Measurements from ENCODE around the gene FAM81A.
"Not testable (repeated sequence)": the region's sequence is repeated elsewhere in the genome, so short reads cannot be mapped to it uniquely, and the experiment has no call there.

FAM81A gene

GRCh38 chr15:59491062-59491461 lies 53.1 kb downstream of the FAM81A start:
- DNase-seq: no peak

DNA sequence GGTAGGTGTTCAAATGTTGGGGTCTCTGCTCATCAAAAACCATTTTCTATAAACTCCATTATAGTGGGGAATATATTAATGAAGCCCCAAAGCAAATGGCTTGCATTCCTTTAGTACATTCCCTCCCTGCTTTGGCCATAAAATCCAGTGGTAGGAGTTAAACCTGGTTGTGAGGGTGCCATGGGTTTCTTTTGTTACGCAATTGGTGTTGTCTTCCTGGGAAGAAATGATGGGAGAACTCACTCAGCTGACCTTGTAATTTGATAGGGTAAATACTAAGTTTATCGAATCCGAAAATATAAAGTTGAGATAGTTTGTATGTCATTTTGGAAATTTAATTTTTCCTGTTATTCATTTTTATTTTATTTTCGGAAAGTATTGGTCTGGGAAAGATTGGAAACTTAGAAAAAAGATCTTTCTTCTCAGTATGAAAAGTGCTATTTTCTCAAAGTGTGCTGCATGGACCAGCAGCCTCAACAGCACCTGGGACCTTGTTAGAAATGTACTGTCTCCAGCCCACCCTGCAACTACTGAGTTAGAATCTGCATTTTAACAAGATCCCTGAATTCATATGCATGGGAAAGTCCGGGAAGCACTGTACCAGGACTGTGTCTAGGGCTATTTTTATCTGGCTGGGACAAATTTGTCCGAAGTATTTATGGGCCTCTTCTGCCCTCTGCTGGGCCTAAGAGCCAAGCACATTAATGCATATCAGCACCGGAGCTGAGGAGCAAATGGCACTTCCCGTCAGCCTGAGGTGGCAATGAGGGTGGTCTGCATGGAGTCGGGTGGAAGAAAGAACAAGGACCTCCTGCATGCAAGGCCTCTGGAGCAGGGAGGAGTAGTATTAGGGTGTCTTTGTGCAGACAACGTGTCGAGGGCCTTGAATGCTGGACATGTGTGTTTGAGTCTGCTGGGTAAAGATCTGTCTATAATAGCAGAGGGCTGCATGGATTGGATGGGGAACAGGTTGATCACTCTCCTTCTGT lies 54.7 kb downstream of the FAM81A start:
- peak; percentile 81 for DNase-seq

- DNase-seq: no peak
These were observed 63.6 kb downstream of the FAM81A start for GRCh38 chr15:59501597-59501996.

DNA sequence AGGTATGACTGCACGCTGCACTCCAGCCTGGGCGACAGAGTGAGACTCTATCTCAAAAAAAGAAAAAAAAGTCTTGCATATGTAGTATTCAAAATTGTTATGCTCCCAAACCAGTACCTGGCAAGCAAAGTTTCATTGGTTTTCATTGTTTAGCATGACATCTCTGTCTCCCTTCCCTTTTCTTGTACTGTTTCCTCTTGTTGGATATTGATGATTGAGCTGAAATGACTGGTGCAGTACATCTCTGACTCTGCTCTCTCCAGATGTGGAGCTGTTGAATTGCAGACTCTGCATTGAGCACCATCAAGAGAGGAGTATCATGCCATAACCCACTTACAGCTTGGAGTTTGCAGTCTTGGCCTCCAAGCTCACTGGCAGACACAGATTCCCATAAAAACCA lies 77.2 kb downstream of the FAM81A start:
- no peak for DNase-seq

GRCh38 chr15:59516655-59517461 lies 78.9 kb downstream of the FAM81A start:
- no peak for DNase-seq

GRCh38 chr15:59519329-59519728 lies 81.3 kb downstream of the FAM81A start:
- no peak for DNase-seq

DNA sequence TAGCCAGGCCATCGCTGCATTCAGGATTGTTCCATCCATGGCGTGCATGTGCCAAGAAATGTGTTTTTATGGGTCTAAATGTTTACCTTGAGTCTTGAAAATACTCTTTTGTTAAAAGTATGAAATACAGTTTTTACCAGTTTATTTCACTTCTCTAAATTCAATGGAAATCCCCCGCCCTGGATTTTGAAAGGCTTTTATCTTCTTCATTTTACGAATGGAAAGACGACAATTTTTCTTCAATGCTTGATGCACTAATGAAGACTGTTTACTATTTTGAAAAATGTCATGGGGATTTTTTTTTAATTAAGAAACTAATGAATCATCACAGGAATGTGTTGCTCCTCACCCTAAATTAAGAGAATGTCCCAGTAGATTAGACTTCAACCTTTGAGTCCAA lies 83.5 kb downstream of the FAM81A start:
- no peak for DNase-seq

DNA sequence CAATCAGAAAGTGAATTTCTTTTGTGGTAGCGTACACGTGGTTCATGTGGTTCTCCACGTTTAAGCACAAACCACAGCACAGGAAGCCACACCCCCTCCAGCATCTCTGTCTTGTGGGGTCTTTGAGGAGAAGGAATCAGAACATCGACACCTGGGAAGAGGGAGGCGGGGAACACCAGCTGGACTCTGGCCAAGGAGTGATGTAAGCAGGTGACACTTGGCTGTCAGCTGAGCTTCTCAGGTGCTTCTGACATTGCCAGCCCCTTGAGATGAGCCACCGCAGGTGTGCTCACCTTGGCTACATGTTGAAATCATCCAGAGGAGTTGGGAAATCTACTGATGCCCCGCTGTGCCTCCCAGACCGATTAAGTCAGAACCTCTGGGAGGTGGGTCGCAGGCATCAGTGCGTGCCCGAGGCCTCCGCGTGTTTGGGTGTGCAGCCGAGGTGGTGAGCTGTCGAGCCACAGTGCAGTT lies 85.0 kb downstream of the FAM81A start:
- DNase-seq: no peak

DNA sequence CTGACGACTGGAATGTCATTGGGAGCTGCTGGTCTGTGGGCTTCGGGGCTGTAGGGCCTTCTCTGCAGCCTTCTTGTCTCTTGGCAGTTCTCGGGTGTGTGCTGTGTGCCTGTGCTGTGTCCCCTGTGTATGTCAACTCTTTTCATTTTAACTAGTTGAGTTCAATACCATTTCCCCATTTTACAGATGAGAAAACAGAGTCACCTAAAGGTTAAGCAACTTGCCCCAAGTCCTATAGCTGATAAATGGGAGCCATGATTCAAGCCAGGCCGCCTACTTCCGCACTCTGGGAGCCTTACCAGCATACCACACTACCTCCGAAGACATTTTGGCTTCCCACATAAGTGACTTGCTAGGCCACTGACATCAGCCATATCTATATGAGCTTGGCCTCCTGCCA lies 85.7 kb downstream of the FAM81A start:
- no peak for DNase-seq

DNA sequence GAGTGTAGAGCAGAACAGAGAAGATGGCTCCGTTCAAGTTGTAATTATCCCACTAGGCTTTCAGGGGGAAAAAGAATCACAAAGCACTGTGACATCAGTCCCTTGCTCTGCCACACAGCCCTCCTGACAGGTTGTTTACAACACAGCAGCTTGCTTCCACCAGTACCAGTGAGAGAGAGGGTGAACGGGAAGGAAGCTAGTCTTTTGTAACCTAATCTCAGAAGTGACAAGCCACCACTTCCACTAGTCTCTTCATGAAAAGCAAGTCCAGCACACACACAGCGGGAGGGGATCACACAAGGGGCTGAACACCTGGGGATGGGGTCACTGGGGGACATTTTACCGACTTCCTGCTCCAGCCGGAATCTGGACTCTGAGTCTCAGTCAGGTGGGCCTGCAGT lies 86.3 kb downstream of the FAM81A start:
- DNase-seq: no peak

- not testable (repeated sequence) for DNase-seq
These were observed 88.5 kb downstream of the FAM81A start for GRCh38 chr15:59526466-59526865.

DNA sequence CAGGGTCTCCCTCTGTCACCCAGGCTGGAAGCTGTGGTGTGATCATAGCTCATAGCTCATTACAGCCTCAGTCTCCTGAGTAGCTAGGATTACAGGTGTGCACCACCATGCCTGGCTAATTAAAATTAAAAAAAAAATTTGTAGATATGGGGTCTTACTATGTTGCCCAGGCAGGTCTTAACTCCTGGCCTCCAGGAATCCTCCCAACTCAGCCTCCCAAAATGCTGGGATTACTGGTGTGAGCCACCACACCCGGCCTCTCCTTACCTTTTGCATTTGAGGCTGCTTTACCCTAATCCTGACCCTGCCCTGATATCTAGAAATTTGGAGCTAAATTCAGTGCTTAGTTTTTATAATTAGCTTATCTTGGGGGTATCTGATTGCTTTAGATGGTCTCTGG lies 90.4 kb downstream of the FAM81A start:
- no peak for DNase-seq

GRCh38 chr15:59528961-59529402 lies 91.0 kb downstream of the FAM81A start:
- DNase-seq: peak; percentile 86

GRCh38 chr15:59531066-59531675 lies 93.2 kb downstream of the FAM81A start:
- no peak for DNase-seq

DNA sequence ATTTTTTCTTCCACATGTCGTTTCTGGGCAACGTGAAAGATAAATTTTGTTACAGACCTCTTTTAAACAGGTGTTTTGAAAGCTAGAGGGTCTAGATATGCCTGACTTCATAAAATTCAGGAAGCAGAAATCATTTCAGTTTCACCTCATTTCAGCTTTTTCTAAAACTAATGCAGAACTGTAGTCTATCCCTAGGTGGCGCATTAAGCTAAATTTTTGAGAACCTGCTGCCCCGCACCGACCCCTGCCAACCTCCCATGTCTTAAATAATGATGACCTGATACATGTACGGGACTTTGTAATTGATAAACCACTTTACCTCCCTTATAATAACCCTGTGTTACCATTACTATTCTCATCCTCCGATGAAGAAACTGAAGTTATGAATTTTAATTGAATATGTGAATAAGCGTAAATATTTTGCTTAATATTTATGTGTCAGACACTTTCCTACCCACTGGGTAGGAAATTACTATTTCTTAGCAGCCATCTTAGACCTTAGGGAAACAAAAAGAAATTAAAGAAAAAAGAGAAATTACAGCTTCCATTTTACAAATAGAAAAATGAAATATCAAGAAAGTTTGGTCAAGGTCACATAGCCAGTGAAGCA lies 94.9 kb downstream of the FAM81A start:
- no peak for DNase-seq

DNA sequence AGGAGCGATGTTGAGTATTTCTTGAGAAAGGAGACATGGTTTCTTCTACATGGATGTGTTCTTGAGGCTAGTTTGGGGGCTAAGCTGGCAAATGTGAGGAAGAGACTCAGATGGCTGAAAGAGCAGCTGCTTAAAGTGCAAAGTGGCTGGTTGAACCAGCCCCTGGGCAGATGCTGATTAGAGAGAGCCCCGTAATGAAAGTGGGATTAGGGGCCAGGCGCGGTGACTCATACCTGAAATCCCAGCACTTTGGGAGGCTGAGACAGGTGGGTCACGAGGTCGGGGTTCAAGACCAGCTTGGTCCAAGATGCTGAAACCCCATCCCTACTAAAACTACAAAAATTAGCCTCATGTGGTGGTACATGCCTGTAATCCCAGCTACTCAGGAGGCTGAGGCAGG lies 98.6 kb downstream of the FAM81A start:
- no peak for DNase-seq

DNA sequence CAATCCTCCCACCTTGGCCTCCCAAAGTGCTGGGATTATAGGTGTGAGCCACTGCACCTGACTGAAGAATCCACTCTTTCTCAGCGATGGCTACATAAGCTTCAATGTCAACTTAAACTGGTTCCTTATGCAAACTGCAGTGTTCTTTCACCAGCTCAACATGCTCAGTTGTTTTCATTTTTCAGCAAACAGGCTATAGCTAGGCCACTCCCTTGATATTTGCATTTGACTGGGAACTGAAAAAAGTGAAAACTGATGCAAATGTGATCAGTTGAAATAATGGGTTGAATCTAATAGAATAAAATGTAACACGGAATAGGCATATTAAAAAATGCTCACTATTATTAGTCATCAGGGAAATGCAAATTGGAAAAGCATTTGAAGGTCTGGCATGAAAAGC lies 99.4 kb downstream of the FAM81A start:
- DNase-seq: no peak

GRCh38 chr15:59538494-59538893 lies 100.5 kb downstream of the FAM81A start:
- no peak for DNase-seq

- no peak for DNase-seq
These were observed 101.8 kb downstream of the FAM81A start for GRCh38 chr15:59539799-59540198.

- no peak for DNase-seq
These were observed 102.7 kb downstream of the FAM81A start for GRCh38 chr15:59540654-59541053.

- DNase-seq: no peak
These were observed 103.8 kb downstream of the FAM81A start for GRCh38 chr15:59541750-59542149.

DNA sequence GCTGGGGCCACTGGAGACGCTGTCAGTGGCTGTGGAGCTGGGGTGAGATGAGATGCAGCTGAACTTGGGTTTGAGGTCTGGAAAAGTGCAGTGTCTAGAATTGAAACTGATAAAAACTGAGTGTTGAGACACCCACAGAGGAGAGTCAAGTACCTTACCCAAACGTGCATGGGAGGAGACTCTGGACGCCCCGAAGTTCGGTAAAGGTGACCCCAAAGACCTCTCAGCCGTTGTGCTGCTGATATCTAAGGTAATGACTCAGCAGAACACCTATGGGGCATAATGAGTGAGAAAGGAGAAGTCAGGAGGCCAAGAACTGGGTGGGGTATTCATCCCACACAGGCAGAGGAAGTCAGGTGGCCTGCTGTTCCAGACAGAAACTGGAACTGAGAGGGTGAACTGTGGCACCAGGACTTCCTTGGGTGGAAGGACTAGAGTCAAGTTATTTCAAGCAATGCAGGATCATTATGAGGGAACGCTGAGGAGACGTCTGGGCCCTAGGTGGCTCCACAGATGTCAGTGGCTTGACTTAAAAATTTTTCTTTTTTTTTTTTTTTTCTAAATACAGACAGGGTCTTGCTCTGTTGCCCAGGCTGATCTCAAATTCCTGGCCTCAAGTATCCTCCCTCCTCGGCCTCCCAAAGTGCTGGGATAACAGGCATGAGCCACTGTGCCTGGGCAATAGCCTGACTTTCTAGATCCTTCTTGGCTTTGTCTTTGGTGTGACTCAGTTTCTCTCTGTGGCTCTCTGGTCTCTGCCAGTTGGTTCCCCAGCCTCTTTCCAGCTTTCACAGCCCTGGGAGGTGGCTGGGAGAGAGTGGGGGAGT lies 105.9 kb downstream of the FAM81A start:
- no peak for DNase-seq

All from activated effector memory CD4-positive, alpha-beta T cell treated with anti-CD3 and anti-CD28 coated beads, Interleukin-2, amount 50 U/mL, for 16 hours (primary cell).